Natural killer cell (primary cell): ENCODE results near the gene ROCK1. TPM values are rescaled to one million over a fixed set of nuclear protein-coding genes. Genes with fewer than 3 reads are reported as not detected.

Experiments used
- ATAC-seq, 3 donors: fragments of 150-1000 bp in 2 of 3; fragments of 200-7000 bp in 1 of 3; cut with Tn5 transposase; 1 replicate in 1 of 3; 2 replicates in 2 of 3; pipeline ENCODE4 v1.10.0; 2021; ENCODE audit warnings: mild to moderate bottlenecking in 2 of 3, moderate library complexity in 2 of 3
- DNase-seq, 2 donors: peaks; one replicate each; pipeline versions ENCODE4 v3.0.0 to v3.0.0-alpha.2; 2013 to 2021; ENCODE audit warnings: mixed read lengths in 1 of 2
- H3K27ac ChIP-seq: one replicate; pipeline ENCODE4 v1.5.1; 2013; ENCODE audit warnings: mild to moderate bottlenecking, low read length
- H3K27me3 ChIP-seq: one replicate; pipeline ENCODE4 v1.6.1; 2013; ENCODE audit warnings: low read length; ENCODE audit not compliant: control insufficient read depth, insufficient read depth
- H3K36me3 ChIP-seq: one replicate; pipeline ENCODE4 v1.6.1; 2013; ENCODE audit warnings: low read length; ENCODE audit not compliant: control insufficient read depth, insufficient read depth
- H3K4me1 ChIP-seq: one replicate; pipeline ENCODE4 v1.6.1; 2013; ENCODE audit warnings: low read length; ENCODE audit not compliant: control insufficient read depth, insufficient read depth
- H3K4me3 ChIP-seq: one replicate; pipeline ENCODE4 v1.5.1; 2013; ENCODE audit warnings: low read length
- H3K9me3 ChIP-seq: one replicate; pipeline ENCODE4 v1.6.1; 2013; ENCODE audit warnings: low read length; ENCODE audit not compliant: control insufficient read depth, insufficient read depth
- H3K27ac Mint-ChIP-seq, 2 donors: one replicate each; pipeline ENCODE4 v1.8.0; 2022; ENCODE audit warnings: mild to moderate bottlenecking in 2 of 2, mixed read lengths in 2 of 2, moderate library complexity in 1 of 2
- H3K27me3 Mint-ChIP-seq, 2 donors: one replicate each; pipeline ENCODE4 v1.8.0; 2022; ENCODE audit warnings: low read depth in 2 of 2, mixed read lengths in 2 of 2
- H3K36me3 Mint-ChIP-seq: one replicate; pipeline ENCODE4 v1.8.0; 2022; ENCODE audit warnings: mixed read lengths
- H3K4me1 Mint-ChIP-seq, 2 donors: one replicate each; pipeline ENCODE4 v1.8.0; 2022; ENCODE audit warnings: mixed read lengths in 2 of 2
- H3K4me3 Mint-ChIP-seq: one replicate; pipeline ENCODE4 v1.8.0; 2022; ENCODE audit warnings: mild to moderate bottlenecking, moderate library complexity, mixed read lengths
- H3K9me3 Mint-ChIP-seq, 2 donors: one replicate each; pipeline ENCODE4 v1.8.0; 2022; ENCODE audit warnings: mixed read lengths in 2 of 2
- WGBS: methylation state at CpG from one replicate; pipeline ENCODE4 v1.1.7; 2013; ENCODE audit warnings: missing lambda C conversion rate; ENCODE audit not compliant: insufficient coverage; 5-methylcytosine and 5-hydroxymethylcytosine counted together
- intact Hi-C: fragments of 100-400 bp; cut with micrococcal nuclease; formaldehyde crosslinking; loops from one replicate; pipeline ENCODE4 v1.14.2; 2022
- total RNA-seq, 4 donors: library from RNA; stranded (reverse); fragments of 120-200 nt in 1 of 4; gene quantifications; one replicate each; pipeline versions ENCODE4 v1.2.3 to v1.2.4, GENCODE V29; 2013 to 2022
- TF ChIP-seq, protein P1 (sequence below): fragments of 200-600 bp; IDR thresholded peaks from one replicate; pipeline ENCODE4 v1.8.0; 2022; ENCODE audit warnings: antibody characterized with exemption

The ROCK1 gene
- total RNA-seq, 3 donors from 2014 or later (not counting 1 experiment from before 2014, with no cell fraction given): 139 to 152 (median 149) TPM

GRCh38 chr18:21056545-21056944, 55.1 kb downstream of the ROCK1 start:
- intact Hi-C loops: no loop called here
- no peak overlapping the region for H3K4me3 ChIP-seq
- H3K4me1 ChIP-seq: peaks cover 11% of the 10 kb centered on the region
- DNase-seq (no peak), ATAC-seq (no peak)
- Mint-ChIP-seq H3K4me1 (peaks cover 21 to 24% of the 10 kb centered on the region in 2 donors), H3K27ac (no peak overlapping the region), H3K9me3 (no peaks in the 10 kb centered on the region), H3K36me3 (no peaks in the 10 kb centered on the region), H3K27me3 (no peaks in the 10 kb centered on the region), H3K4me3 (no peak overlapping the region)
- no peaks in the 10 kb centered on the region for H3K9me3 ChIP-seq
- no peak overlapping the region for H3K27ac ChIP-seq
- H3K36me3 ChIP-seq: peaks cover 1% of the 10 kb centered on the region
- TF ChIP-seq, protein P1, sequence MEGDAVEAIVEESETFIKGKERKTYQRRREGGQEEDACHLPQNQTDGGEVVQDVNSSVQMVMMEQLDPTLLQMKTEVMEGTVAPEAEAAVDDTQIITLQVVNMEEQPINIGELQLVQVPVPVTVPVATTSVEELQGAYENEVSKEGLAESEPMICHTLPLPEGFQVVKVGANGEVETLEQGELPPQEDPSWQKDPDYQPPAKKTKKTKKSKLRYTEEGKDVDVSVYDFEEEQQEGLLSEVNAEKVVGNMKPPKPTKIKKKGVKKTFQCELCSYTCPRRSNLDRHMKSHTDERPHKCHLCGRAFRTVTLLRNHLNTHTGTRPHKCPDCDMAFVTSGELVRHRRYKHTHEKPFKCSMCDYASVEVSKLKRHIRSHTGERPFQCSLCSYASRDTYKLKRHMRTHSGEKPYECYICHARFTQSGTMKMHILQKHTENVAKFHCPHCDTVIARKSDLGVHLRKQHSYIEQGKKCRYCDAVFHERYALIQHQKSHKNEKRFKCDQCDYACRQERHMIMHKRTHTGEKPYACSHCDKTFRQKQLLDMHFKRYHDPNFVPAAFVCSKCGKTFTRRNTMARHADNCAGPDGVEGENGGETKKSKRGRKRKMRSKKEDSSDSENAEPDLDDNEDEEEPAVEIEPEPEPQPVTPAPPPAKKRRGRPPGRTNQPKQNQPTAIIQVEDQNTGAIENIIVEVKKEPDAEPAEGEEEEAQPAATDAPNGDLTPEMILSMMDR: no peak
- no peaks in the 10 kb centered on the region for H3K27me3 ChIP-seq

- no peaks in the 10 kb centered on the region for H3K36me3 Mint-ChIP-seq
- no peak overlapping the region for H3K27ac ChIP-seq
Measured at GRCh38 chr18:21054252-21054821, 57.3 kb downstream of the ROCK1 start.

GRCh38 chr18:21053127-21053526, 58.5 kb downstream of the ROCK1 start:
- no peak overlapping the region for H3K4me3 Mint-ChIP-seq
- intact Hi-C loops: no loop called here
- TF ChIP-seq, protein P1: no peak
- peaks cover 13% of the 10 kb centered on the region for H3K4me1 ChIP-seq
- DNase-seq: no peak
- peaks cover 37 to 38% of the 10 kb centered on the region in 2 donors for H3K4me1 Mint-ChIP-seq
- H3K36me3 ChIP-seq: peaks cover under 1% of the 10 kb centered on the region
- no peaks in the 10 kb centered on the region for H3K27me3 Mint-ChIP-seq
- no peaks in the 10 kb centered on the region for H3K9me3 Mint-ChIP-seq
- peak overlapping the region in 1 of 2 donors; percentile 30 for H3K27ac Mint-ChIP-seq
- no peak overlapping the region for H3K27ac ChIP-seq
- H3K4me3 ChIP-seq: no peak overlapping the region
- no peaks in the 10 kb centered on the region for H3K9me3 ChIP-seq
- H3K36me3 Mint-ChIP-seq: no peaks in the 10 kb centered on the region
- ATAC-seq: peak in 2 of 3 donors; percentile 72 to 75
- H3K27me3 ChIP-seq: no peaks in the 10 kb centered on the region

More at GRCh38 chr18:21054252-21054821, 57.3 kb downstream of the ROCK1 start:
- Mint-ChIP-seq H3K4me1 (peaks cover 34 to 35% of the 10 kb centered on the region in 2 donors), H3K4me3 (no peak overlapping the region), H3K27ac (no peak overlapping the region), H3K27me3 (no peaks in the 10 kb centered on the region), H3K9me3 (no peaks in the 10 kb centered on the region)
- ATAC-seq (peak in 1 of 3 donors; percentile 46), DNase-seq (peak in 1 of 2 donors; percentile 7)
- TF ChIP-seq, protein P1: no peak
- intact Hi-C loops: no loop called here
- Histone ChIP-seq H3K9me3 (no peaks in the 10 kb centered on the region), H3K36me3 (no peaks in the 10 kb centered on the region), H3K27me3 (no peaks in the 10 kb centered on the region), H3K4me1 (peaks cover 11% of the 10 kb centered on the region), H3K4me3 (no peak overlapping the region)
- WGBS: 44% methylated on average over 2 of the region's 3 CpGs

- Histone ChIP-seq H3K27ac (no peak overlapping the region), H3K27me3 (no peaks in the 10 kb centered on the region), H3K4me1 (peaks cover 12% of the 10 kb centered on the region), H3K36me3 (peaks cover 5% of the 10 kb centered on the region), H3K9me3 (no peaks in the 10 kb centered on the region), H3K4me3 (no peak overlapping the region)
- TF ChIP-seq, protein P1: no peak
- WGBS: 100% methylated on average over 3 of the region's 5 CpGs
- no peak overlapping the region for H3K4me3 Mint-ChIP-seq
- no peak overlapping the region for H3K27ac Mint-ChIP-seq
- H3K27me3 Mint-ChIP-seq: no peaks in the 10 kb centered on the region
- ATAC-seq (peak in 1 of 3 donors; percentile 32), DNase-seq (no peak)
- no peaks in the 10 kb centered on the region for H3K36me3 Mint-ChIP-seq
- intact Hi-C loops: no loop called here
- H3K9me3 Mint-ChIP-seq: no peaks in the 10 kb centered on the region
- H3K4me1 Mint-ChIP-seq: peaks cover 42 to 43% of the 10 kb centered on the region in 2 donors
Measured at GRCh38 chr18:21052385-21052784, 59.2 kb downstream of the ROCK1 start.
